Gastroesophageal sphincter (tissue), 3 donors: ENCODE measurements around the gene PRKCZ.

Experiments used
- CTCF ChIP-seq, 4 experiments: fragments of 200-600 bp in 2 of 4; fragments of 450-650 bp in 2 of 4; sonication (generic) in 1 of 4; IDR thresholded peaks; one replicate each; pipeline ENCODE4 v1.5.1; 2017 to 2019; ENCODE audit warnings: antibody characterized with exemption in 4 of 4, mild to moderate bottlenecking in 2 of 4, moderate library complexity in 2 of 4
- EP300 ChIP-seq: sonication (generic); formaldehyde crosslinking; IDR thresholded peaks from one replicate; pipeline ENCODE4 v1.6.1; 2017; ENCODE audit warnings: antibody characterized with exemption, mild to moderate bottlenecking

GRCh38 chr1:2178875-2179274 is 128.7 kb downstream of the PRKCZ start:
- no peak for TF ChIP-seq CTCF (IDR thresholded peaks at IDR 0.05)
- no peak for TF ChIP-seq EP300
